Gastrocnemius medialis (tissue), 4 donors: ENCODE data around the gene RCAN2.

Experiments
- CTCF ChIP-seq, 5 experiments: fragments of 450-650 bp in 3 of 5; fragments of 200-600 bp in 2 of 5; sonication (generic) in 2 of 5; IDR thresholded peaks in 4 of 5; conservative IDR thresholded peaks in 1 of 5; 1 replicate in 4 of 5; 2 replicates in 1 of 5; pipeline ENCODE4 v1.5.1; 2016 to 2019; ENCODE audit warnings: antibody characterized with exemption in 5 of 5, mild to moderate bottlenecking in 3 of 5, moderate library complexity in 3 of 5
- POLR2A ChIP-seq, 2 donors: fragments of 450-650 bp; IDR thresholded peaks; one replicate each; pipeline ENCODE4 v1.6.1; 2017; ENCODE audit warnings: antibody characterized with exemption in 2 of 2, mild to moderate bottlenecking in 2 of 2, moderate library complexity in 2 of 2

- TF ChIP-seq POLR2A (IDR thresholded peaks at IDR 0.05) (no peak), CTCF (IDR thresholded peaks at IDR 0.05 in 4 of 5, conservative IDR thresholded peaks at IDR 0.05 in 1 of 5) (no peak)
Measured at GRCh38 chr6:46210294-46210693, 281.0 kb downstream of the RCAN2 start.
